Right ventricle myocardium inferior (tissue), 1 donor: ENCODE data around the gene IPO9. TPM values are rescaled to one million over a fixed set of nuclear protein-coding genes. Genes with fewer than 3 reads are reported as not detected.

ENCODE experiments used
- ATAC-seq: fragments of 200-7000 bp; cut with Tn5 transposase; one replicate; pipeline ENCODE4 v1.9.1; 2020; ENCODE audit warnings: mild to moderate bottlenecking, moderate library complexity
- DNase-seq: peaks from one replicate; pipeline ENCODE4 v3.0.0; 2021; ENCODE audit errors: missing footprints
- intact Hi-C: fragments of 100-400 bp; cut with DNase I; formaldehyde crosslinking; loops from one replicate; pipeline ENCODE4 v1.11.0; 2022
- microRNA-seq: library from miRNA; unstranded; fragments of <30 nt; microRNA quantifications from one replicate; pipeline ENCODE4 v1.2.0, GENCODE V29; 2020
- total RNA-seq: library from RNA; stranded (reverse); fragmentation: NEBNext Ultra II Directional; extraction: Animal tissue kit (Norgen Biotek cat#: 25700); gene quantifications from one replicate; pipeline ENCODE4 v1.2.1, GENCODE V29; 2021
- donor health status: DM: no; HTN: yes; CAD: no; lungs with severe emphysema.

IPO9 gene
- total RNA-seq, 1 donor from 2014 or later = 22.6 TPM

DNA sequence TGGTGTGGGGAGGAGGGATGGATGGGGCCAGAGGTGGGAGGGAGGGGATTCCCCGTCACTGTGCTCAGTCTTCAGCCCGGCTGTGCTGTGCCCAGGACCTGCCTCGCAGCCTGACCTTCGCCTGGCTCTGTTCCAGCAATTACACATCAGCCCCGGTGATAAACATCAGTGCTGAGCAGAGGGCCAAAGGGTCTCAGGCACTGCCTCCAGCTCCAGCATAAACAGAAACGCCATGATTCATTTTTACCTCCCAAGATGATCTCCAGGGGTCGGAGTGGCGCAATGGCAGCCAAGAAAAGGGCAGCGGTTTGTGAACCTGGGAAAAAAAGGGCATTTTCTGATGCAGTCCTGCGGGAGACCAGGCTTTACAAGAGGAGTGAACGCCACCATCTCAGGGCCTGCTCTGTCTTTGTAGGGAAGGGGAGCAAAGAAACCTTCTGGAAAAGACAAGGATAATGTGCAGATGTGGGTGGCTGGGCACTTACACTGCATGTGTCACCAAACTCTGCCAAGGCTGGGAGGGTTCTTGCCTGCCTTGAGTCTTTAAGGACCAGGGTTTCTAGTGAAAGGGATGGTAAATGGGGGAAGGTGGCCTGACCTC lies 87.8 kb downstream of the IPO9 start:
- peak; percentile 63 for ATAC-seq
- DNase-seq = peak; percentile 74
- intact Hi-C loops = no loop called here

DNA sequence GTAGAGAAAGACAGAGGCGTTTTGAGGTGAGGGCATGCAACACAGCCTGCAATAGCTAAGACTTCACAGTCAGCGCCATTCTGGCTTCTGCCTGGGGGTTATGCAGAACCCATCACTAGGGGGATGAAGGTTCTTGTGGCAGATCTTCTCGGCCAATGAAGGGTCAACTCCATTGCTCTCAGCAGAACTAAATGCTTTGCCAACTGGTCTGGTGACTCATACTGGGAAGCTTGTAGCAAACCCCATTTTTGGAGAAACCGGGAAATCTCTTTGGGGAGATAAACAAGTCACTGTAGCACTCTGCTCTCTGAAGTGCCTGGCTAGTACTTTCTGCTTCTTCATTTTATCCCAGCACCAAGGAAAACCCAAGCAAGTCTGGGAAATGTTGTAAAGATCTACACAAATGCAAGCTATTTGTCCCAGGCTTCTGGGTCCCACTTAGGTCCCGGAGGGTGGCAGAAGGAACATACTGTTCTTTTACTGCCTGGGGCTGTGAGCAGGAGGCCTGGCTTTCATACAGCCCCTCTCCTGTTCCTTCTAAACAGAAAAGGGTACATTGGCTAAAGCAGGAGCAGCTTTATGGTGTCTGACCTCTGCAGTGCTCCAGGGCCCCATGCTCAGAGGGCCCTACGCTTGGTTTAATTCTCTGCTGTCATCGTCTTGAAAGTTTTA lies 88.5 kb downstream of the IPO9 start:
- no peak for DNase-seq
- ATAC-seq = peak; percentile 84
- intact Hi-C loops = no loop called here

DNA sequence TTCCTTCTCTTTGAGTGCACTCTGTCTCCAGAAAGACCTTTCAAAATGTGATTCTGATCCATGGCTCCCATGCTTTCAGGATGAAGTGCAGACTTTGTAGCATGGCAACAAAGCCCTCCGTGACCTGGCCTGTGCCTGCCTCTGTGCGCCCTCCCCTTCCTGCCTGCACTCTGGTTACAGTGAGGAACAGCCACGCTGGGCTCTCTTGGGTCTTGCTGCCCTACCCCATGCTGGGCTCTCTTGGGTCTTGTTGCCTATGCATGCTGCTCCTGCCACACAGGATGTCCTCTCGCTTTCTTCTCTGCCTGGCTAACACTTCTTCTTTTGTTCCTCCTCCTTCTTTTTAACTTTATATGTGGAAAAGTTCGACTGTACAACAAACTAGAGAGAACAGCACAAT lies 89.4 kb downstream of the IPO9 start:
- DNase-seq (no peak), ATAC-seq (no peak)
- intact Hi-C loops = no loop called here

DNA sequence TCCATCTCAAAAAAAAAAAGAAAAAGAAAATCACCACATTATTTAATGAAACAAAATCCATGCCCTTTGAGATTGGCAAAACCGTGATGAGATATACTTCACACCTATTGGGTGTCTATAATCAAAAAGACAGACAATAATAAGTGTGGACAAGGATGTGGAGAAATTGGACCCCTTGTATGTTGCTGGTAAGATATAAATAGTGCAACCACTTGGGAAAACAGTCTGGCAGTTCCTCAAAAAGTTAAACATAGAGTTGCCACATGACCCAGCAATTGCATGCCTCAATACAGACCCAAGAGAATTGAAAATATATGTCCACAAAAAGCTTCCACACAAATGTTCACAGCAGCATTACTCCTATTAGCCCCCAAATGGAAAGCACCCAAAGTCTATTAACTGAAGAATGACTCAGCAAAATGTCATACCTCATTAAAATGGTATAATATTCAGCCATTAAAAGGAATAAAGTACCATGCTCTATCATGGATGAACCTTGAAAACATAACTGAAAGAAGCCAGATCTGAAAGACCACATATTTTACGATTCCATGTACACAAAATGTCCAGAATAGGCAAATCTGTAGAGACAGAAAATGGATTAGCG lies 93.1 kb downstream of the IPO9 start:
- intact Hi-C loops = no loop called here
- no peak for DNase-seq
- ATAC-seq = no peak

DNA sequence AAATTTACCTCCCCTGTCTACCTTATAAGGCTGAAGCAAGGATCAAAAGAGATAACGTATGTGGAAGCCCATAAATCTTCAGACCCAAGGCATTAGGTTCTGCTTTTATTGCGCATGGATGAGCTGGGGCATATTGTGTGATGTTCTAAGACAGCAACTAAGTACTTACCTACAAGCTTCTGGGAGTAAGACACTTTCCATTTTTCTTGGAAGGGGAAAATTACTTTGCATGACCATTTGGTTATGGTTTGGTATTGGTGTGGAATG lies 96.3 kb downstream of the IPO9 start:
- DNase-seq (no peak), ATAC-seq (no peak)
- intact Hi-C loops = no loop called here

DNA sequence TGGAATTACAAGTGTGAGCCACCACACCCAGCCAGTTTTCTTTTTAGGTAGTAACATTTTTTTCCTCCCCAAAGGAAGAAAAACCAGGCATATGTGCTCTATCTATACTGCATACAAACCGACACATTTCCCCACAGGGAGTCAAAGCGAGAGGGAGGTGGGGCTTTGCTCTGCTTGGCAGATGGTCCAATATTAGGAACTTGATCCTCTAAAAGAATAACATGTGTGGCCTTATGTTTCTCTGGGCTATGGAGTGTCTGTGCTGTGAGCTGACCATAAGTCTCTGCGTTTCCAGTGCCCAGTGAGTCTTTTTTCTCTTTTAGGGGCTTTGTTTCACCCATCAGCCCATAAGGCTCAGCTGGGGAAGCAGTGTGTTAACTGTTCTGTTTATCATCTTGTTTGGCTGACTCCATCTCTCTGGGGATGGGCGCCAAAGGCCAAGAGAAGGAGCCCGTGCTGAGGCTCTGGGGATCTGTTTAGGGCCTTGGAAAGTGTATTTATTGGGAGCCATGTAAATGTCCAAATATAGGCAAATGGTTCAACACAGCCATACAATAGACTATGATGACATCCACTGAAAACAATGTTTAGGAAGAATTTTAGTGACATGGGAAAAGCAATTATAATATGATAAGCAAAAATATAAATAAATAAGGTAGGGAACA lies 97.2 kb downstream of the IPO9 start:
- DNase-seq (no peak), ATAC-seq (no peak)
- intact Hi-C loops = no loop called here

DNA sequence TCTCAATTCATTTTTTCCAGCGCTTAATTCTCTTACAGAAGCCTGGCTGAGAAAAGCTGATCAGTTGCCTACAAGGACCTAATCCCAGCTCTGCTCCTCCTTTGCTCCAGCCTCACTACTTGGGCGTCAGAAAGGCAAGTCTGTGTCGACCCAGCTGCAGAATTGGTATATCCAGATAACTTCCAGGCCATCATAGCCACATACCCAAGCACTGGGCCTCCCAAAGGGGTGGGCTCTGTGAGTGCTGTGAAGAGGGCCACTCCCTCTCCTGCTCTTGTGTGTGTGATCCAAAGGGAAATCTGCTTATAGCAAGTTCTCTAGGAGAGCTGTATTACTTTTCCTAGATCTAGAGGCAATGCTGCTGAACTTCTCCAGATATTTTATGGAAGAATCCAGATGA lies 99.3 kb downstream of the IPO9 start:
- intact Hi-C loops = no loop called here
- DNase-seq (no peak), ATAC-seq (no peak)

DNA sequence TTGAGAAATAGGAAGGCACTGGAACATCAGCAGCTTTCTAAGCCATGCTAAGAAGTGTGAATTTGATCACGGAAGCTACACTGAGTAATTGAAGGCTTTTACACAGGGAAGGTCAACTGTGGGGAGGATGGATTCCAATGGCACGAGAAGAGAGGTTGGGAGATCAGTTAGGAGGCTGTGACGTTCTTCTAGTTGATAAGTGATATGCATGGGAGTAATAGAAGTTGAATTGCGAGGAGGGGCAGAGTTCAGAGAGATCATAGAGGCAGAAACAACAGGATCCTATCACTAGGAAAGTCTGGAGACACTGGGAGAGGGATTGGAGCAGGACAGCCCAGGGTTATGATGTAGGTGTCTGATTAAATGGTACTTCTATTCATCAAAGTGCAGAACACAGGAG lies 101.2 kb downstream of the IPO9 start:
- intact Hi-C loops = no loop called here
- DNase-seq = no peak
- no peak for ATAC-seq

DNA sequence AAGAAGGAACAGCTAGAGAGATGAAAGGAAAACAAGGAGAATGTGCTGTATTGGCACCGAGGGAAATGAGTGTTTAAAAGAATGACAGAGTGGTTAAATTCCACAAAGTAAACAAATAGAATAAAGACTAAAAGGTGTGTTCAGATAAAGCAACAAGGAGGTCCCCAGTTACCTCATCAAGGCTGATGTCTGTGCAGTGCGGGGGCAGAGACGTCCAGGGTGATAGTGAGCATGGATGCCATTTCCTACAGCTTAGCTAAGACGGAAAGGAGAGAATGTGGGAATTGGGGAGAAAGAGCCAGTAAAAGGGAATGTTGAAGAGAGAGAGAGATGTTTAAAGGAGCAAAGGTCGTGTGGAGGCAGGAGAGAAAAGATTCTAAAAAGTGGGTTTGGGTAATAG lies 101.8 kb downstream of the IPO9 start:
- DNase-seq = no peak
- intact Hi-C loops = no loop called here
- ATAC-seq = no peak

Small RNA genes lying within 50 kb of the gene (microRNA-seq; reads per million reads assigned to microRNA genes)
- gene MIR1231 (not detected), gene MIR6739 (not detected)

Other genes starting within 250 kb of the IPO9 start
- 159 TPM for gene SHISA4, start 59.7 kb downstream of the IPO9 start, total RNA-seq
- gene LMOD1, start 117.4 kb downstream of the IPO9 start, total RNA-seq = 10.8 TPM
- 83.6 TPM for gene TIMM17A, start 126.3 kb downstream of the IPO9 start, total RNA-seq
- 18.7 TPM for gene RNPEP, start 153.5 kb downstream of the IPO9 start, total RNA-seq
- gene ELF3, start 181.4 kb downstream of the IPO9 start, total RNA-seq = 0.54 TPM